ENCODE measurements around the gene PHTF1. TPM values are rescaled to one million over a fixed set of nuclear protein-coding genes. Genes with fewer than 3 reads are reported as not detected.

The PHTF1 gene
- total and polyA plus RNA-seq, 8 donors: 3.9 to 48.2 (median 15.5) TPM

DNA sequence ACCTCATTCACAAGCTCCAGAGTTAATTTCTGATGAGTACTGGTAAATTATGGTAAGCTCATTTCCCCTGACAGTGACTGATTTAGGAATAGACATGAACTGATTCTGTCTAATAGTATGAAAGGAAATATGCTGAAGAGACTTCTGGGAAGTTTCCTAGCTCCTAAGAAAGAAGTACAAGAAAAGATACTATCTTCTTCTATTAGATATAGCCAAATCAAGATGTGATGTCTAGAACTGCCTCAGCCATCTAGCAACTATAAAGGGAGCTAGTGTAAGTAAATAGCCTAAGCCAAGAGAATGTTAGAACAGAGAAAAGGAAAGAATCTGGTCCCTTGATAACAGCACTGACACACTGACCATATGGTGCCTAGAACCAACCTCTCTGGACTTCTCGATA, 10.7 kb upstream of the PHTF1 start:
- DNase-seq: no peak
- H3K9me3 ChIP-seq: no peaks in the 10 kb centered on the region
- intact Hi-C loops (cut with DNase I; ENCODE audit: low total_unique reads): no loop called here
- H3K36me3 ChIP-seq: peaks cover 8 to 56% (median 52%) of the 10 kb centered on the region in 4 donors
- no peak overlapping the region for H3K4me3 ChIP-seq
- no peak overlapping the region for H3K27ac ChIP-seq
- 76 to 89% (median 84%) methylated on average over 1 of the region's 1 CpG for WGBS, 5 donors
- no peaks in the 10 kb centered on the region for H3K27me3 ChIP-seq
- peaks cover 0 to 13% (median 6%) of the 10 kb centered on the region in 4 donors for H3K4me1 ChIP-seq
- TF ChIP-seq, protein P1, sequence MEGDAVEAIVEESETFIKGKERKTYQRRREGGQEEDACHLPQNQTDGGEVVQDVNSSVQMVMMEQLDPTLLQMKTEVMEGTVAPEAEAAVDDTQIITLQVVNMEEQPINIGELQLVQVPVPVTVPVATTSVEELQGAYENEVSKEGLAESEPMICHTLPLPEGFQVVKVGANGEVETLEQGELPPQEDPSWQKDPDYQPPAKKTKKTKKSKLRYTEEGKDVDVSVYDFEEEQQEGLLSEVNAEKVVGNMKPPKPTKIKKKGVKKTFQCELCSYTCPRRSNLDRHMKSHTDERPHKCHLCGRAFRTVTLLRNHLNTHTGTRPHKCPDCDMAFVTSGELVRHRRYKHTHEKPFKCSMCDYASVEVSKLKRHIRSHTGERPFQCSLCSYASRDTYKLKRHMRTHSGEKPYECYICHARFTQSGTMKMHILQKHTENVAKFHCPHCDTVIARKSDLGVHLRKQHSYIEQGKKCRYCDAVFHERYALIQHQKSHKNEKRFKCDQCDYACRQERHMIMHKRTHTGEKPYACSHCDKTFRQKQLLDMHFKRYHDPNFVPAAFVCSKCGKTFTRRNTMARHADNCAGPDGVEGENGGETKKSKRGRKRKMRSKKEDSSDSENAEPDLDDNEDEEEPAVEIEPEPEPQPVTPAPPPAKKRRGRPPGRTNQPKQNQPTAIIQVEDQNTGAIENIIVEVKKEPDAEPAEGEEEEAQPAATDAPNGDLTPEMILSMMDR (IDR thresholded peaks at IDR 0.05): no peak
- TF ChIP-seq POLR2A (IDR thresholded peaks at IDR 0.05): no peak

DNA sequence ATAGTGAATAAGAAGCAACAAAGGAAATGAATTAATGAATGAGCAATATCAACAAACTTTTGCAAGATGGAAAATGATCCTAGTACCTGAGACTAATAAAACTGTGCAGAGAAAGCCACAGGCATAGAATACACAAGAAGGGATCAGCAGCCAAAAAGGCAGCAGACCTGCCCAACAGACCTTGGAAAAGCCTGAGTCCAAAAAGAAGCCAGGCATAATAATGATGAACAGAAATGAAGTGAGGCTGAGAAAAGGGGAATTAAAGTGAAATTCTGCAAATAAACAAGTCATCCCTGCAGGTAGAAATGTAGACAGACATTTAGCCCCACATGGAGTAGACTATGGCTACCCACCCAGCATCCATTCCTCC, 10.3 kb upstream of the PHTF1 start:
- no peak overlapping the region for H3K27ac ChIP-seq
- H3K4me3 ChIP-seq: no peak overlapping the region
- intact Hi-C loops (cut with DNase I; ENCODE audit: low total_unique reads): no loop called here
- H3K4me1 ChIP-seq: peaks cover 0 to 13% (median 6%) of the 10 kb centered on the region in 4 donors
- H3K36me3 ChIP-seq: peaks cover 8 to 56% (median 52%) of the 10 kb centered on the region in 4 donors
- H3K9me3 ChIP-seq: no peaks in the 10 kb centered on the region
- TF ChIP-seq POLR2A (IDR thresholded peaks at IDR 0.05) (no peak), POLR2AphosphoS5 (IDR thresholded peaks at IDR 0.05) (no peak), EP300 (IDR thresholded peaks at IDR 0.05) (no peak)
- TF ChIP-seq, protein P1 (IDR thresholded peaks at IDR 0.05): no peak
- DNase-seq: no peak
- no peaks in the 10 kb centered on the region for H3K27me3 ChIP-seq

DNA sequence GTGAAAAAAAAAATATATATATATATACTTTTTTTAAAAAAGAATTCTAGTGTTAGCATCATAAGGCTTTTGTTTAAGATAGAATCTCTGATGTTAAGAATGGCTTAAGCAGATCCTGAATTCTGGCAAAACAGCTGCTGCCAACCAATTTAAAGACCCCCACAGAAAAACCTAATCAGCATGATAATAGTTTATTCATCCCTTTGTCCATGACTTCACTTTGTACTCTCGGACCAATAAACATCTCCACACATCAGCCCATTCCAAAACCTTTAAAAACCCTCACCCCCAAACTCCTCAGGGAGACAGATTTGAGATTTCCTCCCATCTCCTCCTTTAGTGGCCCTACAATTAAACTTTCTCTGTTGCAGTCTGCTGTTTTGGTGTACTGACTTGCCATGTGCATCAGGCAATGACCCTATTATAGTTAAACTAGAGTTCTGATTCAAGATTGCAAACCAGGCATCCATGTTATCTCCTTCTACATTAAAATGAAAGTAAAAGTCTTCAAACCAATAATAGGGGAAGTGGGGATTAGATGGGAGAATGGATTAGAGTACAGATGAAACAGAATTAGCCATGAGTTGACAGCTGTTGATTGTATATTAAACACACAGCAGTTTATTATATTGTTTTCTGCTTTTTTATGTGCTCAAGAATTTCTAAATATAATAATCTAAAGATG, 9.8 kb upstream of the PHTF1 start:
- no peaks in the 10 kb centered on the region for H3K27me3 ChIP-seq
- H3K27ac ChIP-seq: no peak overlapping the region
- H3K4me1 ChIP-seq: peaks cover 0 to 13% (median 6%) of the 10 kb centered on the region in 4 donors
- 47 to 100% (median 95%) methylated on average over 1 of the region's 1 CpG for WGBS, 5 donors
- H3K36me3 ChIP-seq: peaks cover 8 to 56% (median 48%) of the 10 kb centered on the region in 4 donors
- intact Hi-C loops (cut with DNase I; ENCODE audit: low total_unique reads): no loop called here
- no peak for DNase-seq
- TF ChIP-seq EP300 (IDR thresholded peaks at IDR 0.05) (no peak), POLR2AphosphoS5 (IDR thresholded peaks at IDR 0.05) (no peak), POLR2A (IDR thresholded peaks at IDR 0.05) (no peak)
- TF ChIP-seq, protein P1 (IDR thresholded peaks at IDR 0.05): no peak
- no peaks in the 10 kb centered on the region for H3K9me3 ChIP-seq
- H3K4me3 ChIP-seq: no peak overlapping the region

DNA sequence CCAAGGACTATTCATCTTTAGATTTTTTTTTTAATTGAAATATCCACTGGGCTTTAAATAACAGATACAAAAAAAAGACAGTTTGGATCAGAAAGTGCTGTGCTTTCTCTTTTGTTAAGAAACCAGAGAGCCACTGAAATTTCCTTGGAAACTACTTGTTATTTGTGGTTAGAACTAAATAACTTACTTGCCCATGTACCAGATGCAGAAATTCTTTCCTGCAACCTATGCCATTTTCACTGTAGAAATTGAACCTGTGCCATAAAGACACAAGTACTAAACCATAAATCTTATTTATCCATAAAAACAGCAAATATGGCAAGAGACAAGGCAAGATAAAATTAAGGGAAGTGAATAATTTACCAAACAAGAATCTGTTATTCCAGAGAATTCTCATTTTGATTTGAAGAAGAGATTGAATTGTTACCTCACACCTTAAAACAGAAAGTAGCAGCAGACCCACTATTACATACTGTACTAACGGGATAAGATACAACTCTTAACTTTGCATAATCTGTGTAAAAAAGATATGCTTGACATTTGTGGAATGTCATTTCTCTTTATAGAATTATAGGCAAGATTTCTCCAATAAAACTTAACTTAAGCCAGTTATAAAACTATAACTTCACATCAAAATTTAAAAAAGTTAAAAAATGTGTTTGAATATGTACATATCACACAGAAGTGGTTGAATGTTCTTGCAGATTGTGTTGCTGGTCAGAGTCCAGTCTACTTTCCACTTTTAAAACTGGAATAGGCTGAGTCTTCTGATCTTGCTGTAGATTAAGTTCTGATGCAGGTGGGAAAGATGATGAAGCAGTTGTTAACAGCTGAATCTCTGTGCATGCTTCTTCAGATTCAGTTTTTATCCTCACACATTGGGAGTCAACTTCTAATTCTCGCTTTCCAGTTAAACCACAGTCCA, 6.3 kb upstream of the PHTF1 start:
- Histone ChIP-seq H3K27ac (no peak overlapping the region), H3K9me3 (no peaks in the 10 kb centered on the region), H3K27me3 (no peaks in the 10 kb centered on the region), H3K36me3 (peaks cover 8 to 48% (median 41%) of the 10 kb centered on the region in 4 donors), H3K4me1 (peaks cover 0 to 15% (median 4%) of the 10 kb centered on the region in 4 donors), H3K4me3 (no peak overlapping the region)
- DNase-seq: no peak
- TF ChIP-seq, protein P1 (IDR thresholded peaks at IDR 0.05): no peak
- TF ChIP-seq POLR2A (IDR thresholded peaks at IDR 0.05): no peak
- TF ChIP-seq POLR2AphosphoS5 (IDR thresholded peaks at IDR 0.05): no peak
- TF ChIP-seq EP300 (IDR thresholded peaks at IDR 0.05): no peak
- WGBS, 5 donors: 78 to 94% (median 87%) methylated on average over 2 of the region's 2 CpGs
- intact Hi-C loops (cut with DNase I; ENCODE audit: low total_unique reads): no loop called here

Data from stomach (tissue), 9 donors.